ENCODE results near the gene TIMM44. TPM values are rescaled to one million over a fixed set of nuclear protein-coding genes. Genes with fewer than 3 reads are reported as not detected.

TIMM44 gene
- total and polyA plus RNA-seq, 3 donors from 2014 or later, result 33.8 to 71.2 (median 68.0) TPM

GRCh38 chr19:7941895-7942596 is 1.4 kb downstream of the TIMM44 start:
- Histone ChIP-seq H3K4me3 (peak overlapping the region in 1 of 2 donors; percentile 77), H3K27ac (no peak overlapping the region), H3K36me3 (ENCODE audit: low read depth, missing control alignments) (no peaks in the 10 kb centered on the region), H3K9me3 (no peaks in the 10 kb centered on the region), H3K4me1 (peaks cover 7% of the 10 kb centered on the region), H3K27me3 (no peaks in the 10 kb centered on the region)
- intact Hi-C loops (cut with DNase I; ENCODE audit: low total_unique reads), result loop anchor here (10.0 kb wide), 1 partner anchor 313 kb away; no protein-coding TSS in a partner anchor
- TF ChIP-seq CTCF (IDR thresholded peaks at IDR 0.05), result no peak
- TF ChIP-seq POLR2A (IDR thresholded peaks at IDR 0.05), result no peak
- DNase-seq, result no peak
- WGBS, 2 donors, result 74 to 80% methylated on average over 19 of the region's 19 CpGs

GRCh38 chr19:7940841-7941240 is 2.6 kb downstream of the TIMM44 start:
- TF ChIP-seq CTCF (IDR thresholded peaks at IDR 0.05) (no peak), POLR2A (IDR thresholded peaks at IDR 0.05) (no peak)
- Histone ChIP-seq H3K9me3 (no peaks in the 10 kb centered on the region), H3K4me3 (no peak overlapping the region), H3K27me3 (no peaks in the 10 kb centered on the region), H3K27ac (no peak overlapping the region), H3K4me1 (peaks cover 7% of the 10 kb centered on the region), H3K36me3 (ENCODE audit: low read depth, missing control alignments) (no peaks in the 10 kb centered on the region)
- intact Hi-C loops (cut with DNase I; ENCODE audit: low total_unique reads), result loop anchor here (10.0 kb wide), 1 partner anchor 314 kb away; no protein-coding TSS in a partner anchor
- DNase-seq, result no peak
- 92 to 95% methylated on average over 11 to 13 of the region's 13 CpGs for WGBS, 2 donors

- Histone ChIP-seq H3K36me3 (ENCODE audit: low read depth, missing control alignments) (no peaks in the 10 kb centered on the region), H3K27me3 (no peaks in the 10 kb centered on the region), H3K4me3 (no peak overlapping the region), H3K4me1 (no peaks in the 10 kb centered on the region), H3K9me3 (no peaks in the 10 kb centered on the region), H3K27ac (no peak overlapping the region)
- no peak for DNase-seq
- TF ChIP-seq POLR2A (IDR thresholded peaks at IDR 0.05) (no peak), CTCF (IDR thresholded peaks at IDR 0.05) (no peak)
- intact Hi-C loops (cut with DNase I; ENCODE audit: low total_unique reads), result no loop called here
- WGBS, 2 donors, result 82 to 95% methylated on average over 18 to 21 of the region's 21 CpGs
Measured at GRCh38 chr19:7934766-7935165, 8.7 kb downstream of the TIMM44 start.

DNA sequence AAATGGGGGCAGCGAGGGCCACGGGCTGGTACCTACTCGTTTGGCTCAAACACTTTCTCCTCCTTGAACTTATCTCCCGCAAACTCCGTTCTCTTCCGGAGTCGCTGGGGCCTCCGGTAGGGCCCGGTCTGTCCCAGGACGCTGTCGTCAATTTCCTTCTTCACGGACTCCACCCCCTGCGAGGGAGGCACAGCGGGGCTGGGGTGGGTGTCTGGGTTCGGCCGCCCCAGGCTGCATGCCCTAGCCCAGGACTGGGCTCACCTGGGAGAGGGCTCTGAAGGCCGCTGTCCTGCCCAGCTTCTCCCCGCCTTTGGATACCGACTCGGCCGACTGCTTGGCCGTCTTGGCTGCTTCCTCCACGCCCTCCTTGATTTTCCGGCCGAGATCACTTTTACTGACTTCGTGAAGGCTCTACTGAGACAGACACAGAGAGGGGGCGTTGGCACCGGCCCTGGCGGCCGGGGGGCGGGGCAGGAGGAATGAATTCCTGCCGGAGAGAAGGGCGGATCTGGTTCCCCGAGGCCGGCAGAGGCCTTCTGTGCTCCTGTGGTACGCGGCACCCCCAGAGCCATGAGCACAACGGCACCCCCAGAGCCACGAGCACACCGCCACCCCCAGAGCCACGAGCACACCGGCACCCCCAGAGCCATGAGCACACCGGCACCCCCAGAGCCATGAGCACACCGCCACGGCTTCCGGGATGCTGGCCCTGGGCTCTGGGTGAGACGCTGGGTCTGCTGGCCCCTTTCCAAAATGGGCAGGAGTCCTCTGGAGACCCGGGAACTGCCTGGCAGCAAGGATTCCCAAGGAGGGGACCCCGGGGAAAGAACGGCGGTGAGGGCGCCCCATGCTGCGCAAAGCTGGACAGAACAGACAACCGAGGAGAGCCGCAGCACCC is 9.4 kb downstream of the TIMM44 start:
- Histone ChIP-seq H3K27ac (no peak overlapping the region), H3K9me3 (no peaks in the 10 kb centered on the region), H3K4me1 (peaks cover 5% of the 10 kb centered on the region), H3K27me3 (no peaks in the 10 kb centered on the region), H3K36me3 (ENCODE audit: low read depth, missing control alignments) (no peaks in the 10 kb centered on the region), H3K4me3 (no peak overlapping the region)
- 87 to 89% methylated on average over 33 to 55 of the region's 55 CpGs for whole genome bisulfite sequencing, 2 donors
- intact Hi-C loops (cut with DNase I; ENCODE audit: low total_unique reads), result no loop called here
- TF ChIP-seq CTCF (IDR thresholded peaks at IDR 0.05) (no peak), POLR2A (IDR thresholded peaks at IDR 0.05) (no peak)
- no peak for DNase-seq

Measured in testis (tissue), 3 donors.